HEK293 (cell line): ENCODE measurements around the gene SNRPD3.

Source experiments
- CTCF ChIA-PET: fragments of 350-600 bp; formaldehyde crosslinking; extraction: SDS; loops from one replicate; lab custom pipeline; 2021; ENCODE audit warnings: antibody characterized with exemption; lab: Yijun Ruan, JAX
- POLR2A ChIA-PET: fragments of 300-600 bp; formaldehyde crosslinking; extraction: SDS; loops from one replicate; lab custom pipeline; 2020; ENCODE audit warnings: antibody characterized with exemption, inconsistent platforms; lab: Yijun Ruan, JAX
- H3K27ac ChIP-seq: fragments of 200-500 bp; sonication (Bioruptor generic); 2 replicates; pipeline ENCODE4 v1.5.1; 2014; ENCODE audit warnings: low read depth, low read length, control low read depth, inconsistent platforms; ENCODE audit errors: extremely low read depth
- H3K36me3 ChIP-seq, 2 experiments: fragments of 200-500 bp in 1 of 2; sonication (Bioruptor generic) in 1 of 2; 1 replicate in 1 of 2; 2 replicates in 1 of 2; pipeline ENCODE4 v1.5.1; 2014 to 2017; ENCODE audit warnings: inconsistent platforms in 2 of 2, low read length in 2 of 2; ENCODE audit not compliant: control insufficient read depth in 2 of 2, insufficient read depth in 1 of 2
- H3K4me1 ChIP-seq: fragments of 200-500 bp; sonication (Bioruptor generic); 2 replicates; pipeline ENCODE4 v1.5.1; 2014; ENCODE audit warnings: mild to moderate bottlenecking, low read length, inconsistent platforms; ENCODE audit not compliant: control insufficient read depth, insufficient read depth
- H3K4me3 ChIP-seq: 2 replicates; pipeline ENCODE4 v1.5.1; 2011; ENCODE audit warnings: low read depth, mild to moderate bottlenecking, control low read depth, low read length, moderate library complexity
- H3K9me3 ChIP-seq: fragments of 200-500 bp; sonication (Bioruptor generic); 2 replicates; pipeline ENCODE4 v1.5.1; 2014; ENCODE audit warnings: low read depth, low read length, inconsistent platforms; ENCODE audit not compliant: control insufficient read depth, insufficient read depth
- EGR2 ChIP-seq: fragments of 450-650 bp; formaldehyde crosslinking; IDR thresholded peaks from 2 replicates; pipeline ENCODE4 v1.5.1; 2016; ENCODE audit warnings: low read depth, missing biosample characterization, missing genetic modification characterization
- GFI1B ChIP-seq: fragments of 450-650 bp; formaldehyde crosslinking; IDR thresholded peaks from 2 replicates; pipeline ENCODE4 v1.5.1; 2016; ENCODE audit warnings: missing biosample characterization, missing genetic modification characterization
- GLIS1 ChIP-seq: fragments of 450-650 bp; formaldehyde crosslinking; IDR thresholded peaks from 2 replicates; pipeline ENCODE4 v1.5.1; 2016; ENCODE audit warnings: missing biosample characterization, missing genetic modification characterization
- GLIS2 ChIP-seq: fragments of 450-650 bp; formaldehyde crosslinking; IDR thresholded peaks from 2 replicates; pipeline ENCODE4 v1.5.1; 2016; ENCODE audit warnings: missing biosample characterization, missing genetic modification characterization
- HOXA7 ChIP-seq: sonication (generic); formaldehyde crosslinking; IDR thresholded peaks from 2 replicates; pipeline ENCODE4 v1.8.1; 2022; ENCODE audit warnings: missing genetic modification reagents, borderline replicate concordance
- KLF16 ChIP-seq: fragments of 450-650 bp; formaldehyde crosslinking; IDR thresholded peaks from 2 replicates; pipeline ENCODE4 v1.5.1; 2017; ENCODE audit warnings: missing biosample characterization, missing genetic modification characterization
- MZF1 ChIP-seq: fragments of 450-650 bp; formaldehyde crosslinking; IDR thresholded peaks from 2 replicates; pipeline ENCODE4 v1.5.1; 2017; ENCODE audit warnings: missing biosample characterization, missing genetic modification characterization, borderline replicate concordance
- SCRT2 ChIP-seq: fragments of 450-650 bp; formaldehyde crosslinking; IDR thresholded peaks from 2 replicates; pipeline ENCODE4 v1.5.1; 2016; ENCODE audit warnings: missing biosample characterization, missing genetic modification characterization
- ZBTB1 ChIP-seq: fragments of 450-650 bp; formaldehyde crosslinking; IDR thresholded peaks from 2 replicates; pipeline ENCODE4 v1.5.1; 2016; ENCODE audit warnings: missing biosample characterization, missing genetic modification characterization
- ZBTB44 ChIP-seq: fragments of 450-650 bp; IDR thresholded peaks from 2 replicates; pipeline ENCODE4 v1.5.1; 2018; ENCODE audit warnings: missing biosample characterization, mild to moderate bottlenecking, missing genetic modification characterization
- ZBTB48 ChIP-seq: fragments of 450-650 bp; formaldehyde crosslinking; IDR thresholded peaks from 2 replicates; pipeline ENCODE4 v1.5.1; 2016; ENCODE audit warnings: missing biosample characterization, missing genetic modification characterization
- ZFHX2 ChIP-seq: fragments of 450-650 bp; formaldehyde crosslinking; conservative IDR thresholded peaks from 2 replicates; pipeline ENCODE4 v1.5.1; 2016; ENCODE audit warnings: missing biosample characterization, missing genetic modification characterization
- ZFP37 ChIP-seq: fragments of 450-650 bp; formaldehyde crosslinking; IDR thresholded peaks from 2 replicates; pipeline ENCODE4 v1.5.1; 2016; ENCODE audit warnings: missing biosample characterization, missing genetic modification characterization
- ZFP69B ChIP-seq: fragments of 450-650 bp; formaldehyde crosslinking; IDR thresholded peaks from 2 replicates; pipeline ENCODE4 v1.5.1; 2016; ENCODE audit warnings: missing biosample characterization, missing genetic modification characterization
- ZIC2 ChIP-seq: fragments of 450-650 bp; formaldehyde crosslinking; IDR thresholded peaks from 2 replicates; pipeline ENCODE4 v1.5.1; 2016; ENCODE audit warnings: missing biosample characterization, missing genetic modification characterization
- ZNF391 ChIP-seq: fragments of 450-650 bp; formaldehyde crosslinking; IDR thresholded peaks from 2 replicates; pipeline ENCODE4 v1.5.1; 2016; ENCODE audit warnings: low read depth, missing biosample characterization, missing genetic modification characterization, borderline replicate concordance
- ZNF426 ChIP-seq: fragments of 450-650 bp; formaldehyde crosslinking; IDR thresholded peaks from 2 replicates; pipeline ENCODE4 v1.5.1; 2017; ENCODE audit warnings: missing biosample characterization, missing genetic modification characterization, mild to moderate bottlenecking, inconsistent platforms, moderate library complexity
- ZNF449 ChIP-seq: fragments of 450-650 bp; formaldehyde crosslinking; IDR thresholded peaks from 2 replicates; pipeline ENCODE4 v1.5.1; 2017; ENCODE audit warnings: missing biosample characterization, mild to moderate bottlenecking, missing genetic modification characterization, moderate library complexity
- ZNF600 ChIP-seq: fragments of 450-650 bp; formaldehyde crosslinking; IDR thresholded peaks from 2 replicates; pipeline ENCODE4 v1.5.1; 2016; ENCODE audit warnings: missing biosample characterization, missing genetic modification characterization
- ZNF624 ChIP-seq: fragments of 450-650 bp; formaldehyde crosslinking; IDR thresholded peaks from 2 replicates; pipeline ENCODE4 v1.5.1; 2017; ENCODE audit warnings: missing biosample characterization, missing genetic modification characterization
- ZNF707 ChIP-seq: fragments of 450-650 bp; formaldehyde crosslinking; IDR thresholded peaks from 2 replicates; pipeline ENCODE4 v1.5.1; 2016; ENCODE audit warnings: missing biosample characterization, missing genetic modification characterization
- ZNF768 ChIP-seq: fragments of 450-650 bp; formaldehyde crosslinking; IDR thresholded peaks from 2 replicates; pipeline ENCODE4 v1.5.1; 2018; ENCODE audit warnings: missing biosample characterization, mild to moderate bottlenecking, missing genetic modification characterization
- ZNF777 ChIP-seq: fragments of 450-650 bp; formaldehyde crosslinking; IDR thresholded peaks from 2 replicates; pipeline ENCODE4 v1.5.1; 2017; ENCODE audit warnings: missing biosample characterization, missing genetic modification characterization, borderline replicate concordance
- ZNF792 ChIP-seq: fragments of 450-650 bp; formaldehyde crosslinking; IDR thresholded peaks from 2 replicates; pipeline ENCODE4 v1.5.1; 2016; ENCODE audit warnings: missing biosample characterization, missing genetic modification characterization
- ZXDB ChIP-seq: fragments of 450-650 bp; formaldehyde crosslinking; IDR thresholded peaks from 2 replicates; pipeline ENCODE4 v1.5.1; 2016; ENCODE audit warnings: missing biosample characterization, missing genetic modification characterization

SNRPD3 gene

GRCh38 chr22:24584871-24585411, 29.1 kb downstream of the SNRPD3 start (continued):
- TF ChIP-seq ZIC2 (tag by site-specific recombination) (peak; percentile 60), ZFHX2 (peak; percentile 87), GLIS1 (tag by site-specific recombination) (peak; percentile 100), KLF16 (tag by site-specific recombination) (no peak), ZBTB1 (tag by site-specific recombination) (no peak), ZNF768 (no peak), ZFP37 (no peak), ZNF426 (tag by site-specific recombination) (no peak), ZBTB44 (tag by site-specific recombination) (no peak), ZNF777 (tag by site-specific recombination) (no peak), ZNF792 (tag by site-specific recombination) (no peak), ZNF624 (tag by site-specific recombination) (no peak)

- Histone ChIP-seq H3K4me1 (peaks cover 16% of the 10 kb centered on the region), H3K27ac (no peak overlapping the region), H3K4me3 (no peak overlapping the region), H3K9me3 (no peaks in the 10 kb centered on the region), H3K36me3 (peaks cover 0 to 40% of the 10 kb centered on the region in 2 experiments; a peak in 1 of 3 replicates)
- TF ChIP-seq EGR2 (0 out of 2 replicates have a peak, but pooled peaks have one; percentile 23), MZF1 (tag by site-specific recombination) (no peak), ZXDB (tag by site-specific recombination) (no peak)
- CTCF ChIA-PET, result no interaction called here
- POLR2A ChIA-PET, result no interaction called here
Observed at GRCh38 chr22:24585461-24585860, 29.7 kb downstream of the SNRPD3 start.

GRCh38 chr22:24585927-24586546, 30.2 kb downstream of the SNRPD3 start:
- peak; percentile 46; the same call in 1 of the 2 replicates for TF ChIP-seq ZNF600 (tag by site-specific recombination)
- no peak for TF ChIP-seq ZFP69B
- TF ChIP-seq, all 188 proteins: peak for 1
- POLR2A ChIA-PET, result no interaction called here
- H3K4me3 ChIP-seq, result no peak overlapping the region
- H3K27ac ChIP-seq, result no peak overlapping the region
- CTCF ChIA-PET, result no interaction called here
- H3K36me3 ChIP-seq, result peaks cover 0 to 40% of the 10 kb centered on the region in 2 experiments; a peak in 1 of 3 replicates
- H3K9me3 ChIP-seq, result no peaks in the 10 kb centered on the region
- H3K4me1 ChIP-seq, result peaks cover 16% of the 10 kb centered on the region

GRCh38 chr22:24587251-24587650, 31.5 kb downstream of the SNRPD3 start:
- TF ChIP-seq ZNF391 (tag by site-specific recombination), result no peak
- TF ChIP-seq SCRT2, result no peak
- no peak for TF ChIP-seq ZNF449 (tag by site-specific recombination)
- no peak for TF ChIP-seq ZBTB48 (tag by site-specific recombination)
- TF ChIP-seq ZNF707 (tag by site-specific recombination), result no peak
- no peak for TF ChIP-seq HOXA7
- no peak for TF ChIP-seq GFI1B
- TF ChIP-seq GLIS2 (tag by site-specific recombination), result peak; percentile 35; the same call in 1 of the 2 replicates
- H3K9me3 ChIP-seq, result no peaks in the 10 kb centered on the region
- H3K36me3 ChIP-seq, result peaks cover 0 to 40% of the 10 kb centered on the region in 2 experiments; a peak in 1 of 3 replicates
- peaks cover 16% of the 10 kb centered on the region for H3K4me1 ChIP-seq
- H3K27ac ChIP-seq, result no peak overlapping the region
- no peak overlapping the region for H3K4me3 ChIP-seq
- CTCF ChIA-PET, result no interaction called here
- POLR2A ChIA-PET, result no interaction called here
